ENCODE measurements around the gene SCUBE3. TPM values are rescaled to one million over a fixed set of nuclear protein-coding genes. Genes with fewer than 3 reads are reported as not detected.

SCUBE3 gene
- total RNA-seq, 1 experiment from 2014 or later: 0.88 TPM

DNA sequence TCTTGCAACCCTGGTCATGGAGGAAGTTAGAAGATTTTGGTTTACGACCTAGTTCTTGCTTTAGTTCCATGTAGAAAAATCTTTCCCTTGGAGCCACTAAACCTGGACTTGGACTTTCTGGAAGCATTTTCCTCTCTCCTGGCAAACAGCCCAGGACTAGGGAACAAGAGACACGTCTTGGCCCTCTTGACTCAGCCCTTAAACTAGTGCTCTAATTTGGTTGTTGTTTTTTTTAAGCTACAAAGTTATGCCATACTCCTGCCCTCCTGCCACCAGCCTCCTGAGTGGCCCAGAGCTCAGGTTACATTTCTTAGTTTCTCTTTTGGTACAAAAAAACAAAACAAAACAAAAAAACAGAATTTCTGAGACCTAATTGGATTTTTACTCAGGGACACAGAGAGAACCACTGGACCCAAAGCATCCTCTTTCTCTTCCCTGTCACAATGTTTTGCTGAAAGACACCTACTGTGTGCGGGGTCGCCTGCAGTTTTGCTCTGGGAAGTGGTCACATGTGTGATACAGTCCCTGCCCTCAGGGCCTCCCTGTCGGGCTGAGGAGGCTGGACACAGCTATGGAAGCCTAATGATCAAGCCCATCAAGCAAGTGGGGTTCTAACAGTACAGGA is 32.3 kb upstream of the SCUBE3 start:
- peak; percentile 8 for DNase-seq (ENCODE audit: low spot score)

GRCh38 chr6:35181933-35182612 is 31.7 kb upstream of the SCUBE3 start:
- DNase-seq (ENCODE audit: low spot score): peak; percentile 32

- no peak for DNase-seq (ENCODE audit: low spot score)
These were observed 30.5 kb upstream of the SCUBE3 start for GRCh38 chr6:35183281-35183680.

- DNase-seq (ENCODE audit: low spot score): no peak
These were observed 29.8 kb upstream of the SCUBE3 start for GRCh38 chr6:35183935-35184334.

- DNase-seq (ENCODE audit: low spot score): no peak
These were observed 29.0 kb upstream of the SCUBE3 start for GRCh38 chr6:35184580-35185301.

GRCh38 chr6:35185302-35185681 is 28.5 kb upstream of the SCUBE3 start:
- DNase-seq (ENCODE audit: low spot score): peak; percentile 21

GRCh38 chr6:35185971-35186370 is 27.8 kb upstream of the SCUBE3 start:
- DNase-seq (ENCODE audit: low spot score): no peak

- no peak for DNase-seq (ENCODE audit: low spot score)
These were observed 27.2 kb upstream of the SCUBE3 start for GRCh38 chr6:35186571-35186970.

- DNase-seq (ENCODE audit: low spot score): no peak
These were observed 24.9 kb upstream of the SCUBE3 start for GRCh38 chr6:35188886-35189285.

GRCh38 chr6:35190306-35190705 is 23.4 kb upstream of the SCUBE3 start:
- no peak for DNase-seq (ENCODE audit: low spot score)

- DNase-seq (ENCODE audit: low spot score): no peak
These were observed 21.9 kb upstream of the SCUBE3 start for GRCh38 chr6:35191889-35192288.

GRCh38 chr6:35192301-35192860 is 21.4 kb upstream of the SCUBE3 start:
- DNase-seq (ENCODE audit: low spot score): no peak

GRCh38 chr6:35194390-35194789 is 19.4 kb upstream of the SCUBE3 start:
- no peak for DNase-seq (ENCODE audit: low spot score)

- DNase-seq (ENCODE audit: low spot score): no peak
These were observed 18.5 kb upstream of the SCUBE3 start for GRCh38 chr6:35195120-35195780.

DNA sequence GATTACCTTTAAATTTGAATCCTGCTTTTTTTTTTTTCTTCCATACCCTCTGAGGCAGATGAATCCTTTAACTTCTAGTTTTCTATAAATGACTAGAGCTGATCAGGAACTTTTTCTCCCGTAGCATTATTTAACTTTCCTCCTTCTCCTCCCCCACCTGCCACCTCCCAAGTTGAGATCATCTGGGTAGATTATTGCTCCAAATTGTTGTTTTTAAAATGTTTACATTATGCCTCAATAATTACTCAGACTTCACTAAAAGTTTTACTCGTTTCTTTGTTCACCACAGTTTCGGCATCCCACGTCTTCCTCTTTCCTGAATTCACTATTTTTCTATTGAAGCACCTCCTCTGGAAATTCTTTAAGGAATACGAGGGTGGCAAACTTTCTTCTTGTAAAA is 16.6 kb upstream of the SCUBE3 start:
- DNase-seq (ENCODE audit: low spot score): no peak

GRCh38 chr6:35199866-35200265 is 13.9 kb upstream of the SCUBE3 start:
- no peak for DNase-seq (ENCODE audit: low spot score)

GRCh38 chr6:35202066-35202546 is 11.7 kb upstream of the SCUBE3 start:
- no peak for DNase-seq (ENCODE audit: low spot score)

- no peak for DNase-seq (ENCODE audit: low spot score)
These were observed 10.5 kb upstream of the SCUBE3 start for GRCh38 chr6:35203152-35203670.

DNA sequence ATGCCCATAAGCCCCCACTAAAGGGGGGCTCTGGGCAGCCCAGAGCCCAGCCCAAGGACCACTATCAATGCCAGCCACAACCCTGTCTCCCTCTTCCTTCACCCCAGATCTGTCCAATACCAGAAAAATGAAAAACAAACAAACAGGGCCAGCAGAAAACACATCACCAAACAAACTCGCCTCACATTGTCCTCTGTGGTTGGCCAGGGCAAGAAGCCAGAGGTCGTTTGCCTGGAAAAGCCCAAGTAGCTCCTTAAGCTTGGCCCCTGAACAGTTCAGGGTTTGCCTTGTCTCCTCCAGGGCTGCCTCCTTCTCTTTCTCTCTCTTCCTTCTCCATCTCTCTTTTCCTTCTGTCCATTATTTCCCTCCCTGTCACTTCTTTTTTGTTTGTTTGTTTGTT is 10.1 kb upstream of the SCUBE3 start:
- no peak for DNase-seq (ENCODE audit: low spot score)

- no peak for DNase-seq (ENCODE audit: low spot score)
These were observed 7.4 kb upstream of the SCUBE3 start for GRCh38 chr6:35206346-35206745.

DNA sequence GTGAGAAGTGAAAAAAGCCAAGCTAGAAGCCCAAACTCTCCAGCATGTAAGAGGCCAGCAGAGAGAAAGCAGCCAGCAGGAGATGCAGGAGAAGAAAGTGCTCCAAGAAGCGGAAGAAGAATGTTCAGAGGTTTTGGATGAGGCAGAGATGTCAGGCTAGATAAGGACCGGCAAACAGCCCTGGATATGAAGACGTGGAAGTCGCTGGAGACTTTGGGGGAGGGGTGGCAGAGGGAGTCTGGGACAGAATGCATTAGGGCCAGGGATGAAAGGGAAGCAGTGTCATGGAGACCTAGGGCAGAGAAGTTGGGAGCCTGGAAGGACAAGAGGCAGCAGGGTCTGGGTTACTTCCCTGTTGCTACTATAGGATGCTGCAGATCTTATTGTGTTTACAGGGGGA is 5.3 kb upstream of the SCUBE3 start:
- no peak for DNase-seq (ENCODE audit: low spot score)

- no peak for DNase-seq (ENCODE audit: low spot score)
These were observed 4.7 kb upstream of the SCUBE3 start for GRCh38 chr6:35209081-35209480.
